Uterus (tissue), 4 donors: ENCODE data around the gene NEK6. TPM values are rescaled to one million over a fixed set of nuclear protein-coding genes. Genes with fewer than 3 reads are reported as not detected.

Source experiments
- DNase-seq, 2 donors: peaks; one replicate each; pipeline ENCODE4 v3.0.0-alpha.2; 2019 to 2020
- H3K27ac ChIP-seq, 2 donors: fragments of 200-600 bp; sonication (generic); 1 replicate in 1 of 2; 2 replicates in 1 of 2; pipeline ENCODE4 v1.5.1; 2016 to 2018
- H3K27me3 ChIP-seq, 2 donors: fragments of 200-600 bp; sonication (generic); one replicate each; pipeline ENCODE4 v1.5.1; 2018 to 2019; ENCODE audit warnings: control low read depth in 1 of 2
- H3K36me3 ChIP-seq, 2 donors: fragments of 200-600 bp; sonication (generic); one replicate each; pipeline ENCODE4 v1.5.1; 2019; ENCODE audit warnings: control low read depth in 1 of 2
- H3K4me1 ChIP-seq, 2 donors: fragments of 200-600 bp; sonication (generic); one replicate each; pipeline ENCODE4 v1.5.1; 2018 to 2019; ENCODE audit warnings: control low read depth in 1 of 2
- H3K4me3 ChIP-seq, 2 donors: fragments of 200-600 bp; sonication (generic); 1 replicate in 1 of 2; 2 replicates in 1 of 2; pipeline ENCODE4 v1.5.1; 2018 to 2019; ENCODE audit warnings: mild to moderate bottlenecking in 1 of 2
- H3K9me3 ChIP-seq, 2 donors: fragments of 200-600 bp; sonication (generic); one replicate each; pipeline ENCODE4 v1.5.1; 2019; ENCODE audit warnings: control low read depth in 1 of 2
- CTCF ChIP-seq, 4 experiments: fragments of 200-600 bp in 2 of 4; fragments of 450-650 bp in 2 of 4; sonication (generic) in 2 of 4; IDR thresholded peaks; one replicate each; pipeline ENCODE4 v1.5.1; 2016 to 2019; ENCODE audit warnings: antibody characterized with exemption in 4 of 4, mild to moderate bottlenecking in 2 of 4, moderate library complexity in 1 of 4
- POLR2A ChIP-seq, 2 donors: fragments of 450-650 bp; IDR thresholded peaks; one replicate each; pipeline ENCODE4 v1.6.1; 2016; ENCODE audit warnings: antibody characterized with exemption in 2 of 2, mild to moderate bottlenecking in 1 of 2, moderate library complexity in 1 of 2
- intact Hi-C: fragments of 100-400 bp; cut with DNase I; formaldehyde crosslinking; loops from one replicate; pipeline ENCODE4 v1.15.1; 2023; ENCODE audit warnings: low total_unique reads
- total RNA-seq, 4 donors: library from RNA; depleted of rRNA in 3 of 4; stranded (reverse); fragments of >200 nt in 3 of 4; gene quantifications; one replicate each; pipeline versions ENCODE4 v1.1.0 to v1.2.4, GENCODE V29; 2014 to 2023
- donor health status: DM: yes; HTN: yes; CAD: no.

Gene NEK6
- total RNA-seq, 4 donors from 2014 or later: 6.1 to 38.5 (median 34.7) TPM

- intact Hi-C loops: no loop called here
- no peak overlapping the region for H3K4me3 ChIP-seq
- no peaks in the 10 kb centered on the region for H3K36me3 ChIP-seq
- TF ChIP-seq CTCF (IDR thresholded peaks at IDR 0.05): no peak
- no peak for TF ChIP-seq POLR2A (IDR thresholded peaks at IDR 0.05)
- H3K9me3 ChIP-seq: no peaks in the 10 kb centered on the region
- no peak for DNase-seq
- no peaks in the 10 kb centered on the region for H3K27me3 ChIP-seq
- H3K27ac ChIP-seq: peak overlapping the region in 1 of 2 donors; percentile 53
- peaks cover 0 to 7% of the 10 kb centered on the region in 2 donors for H3K4me1 ChIP-seq
Measured at GRCh38 chr9:124272979-124273378, 15.2 kb downstream of the NEK6 start.

- no peak for TF ChIP-seq POLR2A (IDR thresholded peaks at IDR 0.05)
- TF ChIP-seq CTCF (IDR thresholded peaks at IDR 0.05): no peak
- Histone ChIP-seq H3K36me3 (no peaks in the 10 kb centered on the region), H3K27me3 (no peaks in the 10 kb centered on the region), H3K9me3 (no peaks in the 10 kb centered on the region), H3K4me1 (peaks cover 0 to 7% of the 10 kb centered on the region in 2 donors), H3K27ac (peak overlapping the region in 1 of 2 donors; percentile 53), H3K4me3 (no peak overlapping the region)
- intact Hi-C loops: no loop called here
- DNase-seq: no peak
Measured at GRCh38 chr9:124273427-124274160, 15.8 kb downstream of the NEK6 start.

GRCh38 chr9:124274226-124274625 lies 16.5 kb downstream of the NEK6 start:
- intact Hi-C loops: no loop called here
- no peaks in the 10 kb centered on the region for H3K9me3 ChIP-seq
- H3K4me3 ChIP-seq: no peak overlapping the region
- peaks cover 0 to 7% of the 10 kb centered on the region in 2 donors for H3K4me1 ChIP-seq
- no peak for TF ChIP-seq POLR2A (IDR thresholded peaks at IDR 0.05)
- TF ChIP-seq CTCF (IDR thresholded peaks at IDR 0.05): no peak
- peak overlapping the region in 1 of 2 donors; percentile 53 for H3K27ac ChIP-seq
- no peaks in the 10 kb centered on the region for H3K36me3 ChIP-seq
- DNase-seq: no peak
- H3K27me3 ChIP-seq: no peaks in the 10 kb centered on the region

GRCh38 chr9:124274738-124275137 lies 17.0 kb downstream of the NEK6 start:
- intact Hi-C loops: no loop called here
- Histone ChIP-seq H3K4me3 (no peak overlapping the region), H3K4me1 (peaks cover 0 to 7% of the 10 kb centered on the region in 2 donors), H3K27ac (no peak overlapping the region), H3K36me3 (no peaks in the 10 kb centered on the region), H3K27me3 (no peaks in the 10 kb centered on the region), H3K9me3 (no peaks in the 10 kb centered on the region)
- no peak for TF ChIP-seq POLR2A (IDR thresholded peaks at IDR 0.05)
- TF ChIP-seq CTCF (IDR thresholded peaks at IDR 0.05): no peak
- DNase-seq: no peak

- DNase-seq: no peak
- H3K27ac ChIP-seq: no peak overlapping the region
- H3K27me3 ChIP-seq: no peaks in the 10 kb centered on the region
- no peaks in the 10 kb centered on the region for H3K36me3 ChIP-seq
- peaks cover 0 to 8% of the 10 kb centered on the region in 2 donors for H3K4me1 ChIP-seq
- TF ChIP-seq CTCF (IDR thresholded peaks at IDR 0.05): no peak
- TF ChIP-seq POLR2A (IDR thresholded peaks at IDR 0.05): no peak
- intact Hi-C loops: no loop called here
- H3K4me3 ChIP-seq: no peak overlapping the region
- no peaks in the 10 kb centered on the region for H3K9me3 ChIP-seq
Measured at GRCh38 chr9:124277420-124277819, 19.7 kb downstream of the NEK6 start.
